ENCODE measurements around the gene SAMD9L.

GRCh38 chr7:93147363-93147762, 822 bp downstream of the SAMD9L start:
- TF ChIP-seq CTCF (conservative IDR thresholded peaks at IDR 0.05 in 1 of 2, IDR thresholded peaks at IDR 0.05 in 1 of 2; ENCODE audit: low read depth in 1 of 2, low read length in 2 of 2) (no peak), EZH2 (IDR thresholded peaks at IDR 0.05; ENCODE audit: low read length, missing control alignments) (no peak)
